ENCODE measurements around the gene PTBP3.

The PTBP3 gene

DNA sequence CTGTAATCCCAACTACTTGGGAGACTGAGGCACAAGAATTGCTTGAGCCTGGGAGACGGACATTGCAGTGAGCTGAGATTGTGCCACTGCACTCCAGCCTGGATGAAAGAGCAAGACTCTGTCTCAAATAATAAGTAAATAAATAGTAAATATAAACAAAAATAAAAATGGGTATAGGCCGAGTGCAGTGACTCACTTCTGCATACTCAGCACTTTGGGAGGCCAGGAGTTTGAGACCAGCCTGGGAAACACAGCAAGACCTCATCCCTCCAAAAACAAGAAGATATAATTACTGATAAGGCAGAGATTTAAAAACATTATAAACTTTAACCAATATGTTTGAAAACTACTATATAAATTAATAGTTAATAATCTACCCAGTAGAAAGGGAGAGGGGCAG lies 120.5 kb downstream of the PTBP3 start:
- H4K20me1 ChIP-seq (ENCODE audit: insufficient read depth, low read length) = no peaks in the 10 kb centered on the region
- H3K4me1 ChIP-seq (ENCODE audit: low read length) = peaks cover 3% of the 10 kb centered on the region; the same call in 1 of the 2 replicates
- no peaks in the 10 kb centered on the region for H3K36me3 ChIP-seq (replicated peaks; ENCODE audit: insufficient read depth, low read length)
- H3F3A ChIP-seq (ENCODE audit: insufficient read depth, low read length) = no peaks in the 10 kb centered on the region
- no peak overlapping the region for H3K4me3 ChIP-seq (ENCODE audit: low read length)
- no peak for TF ChIP-seq EZH2phosphoT487 (IDR thresholded peaks at IDR 0.05; ENCODE audit: low read length)
- no peak for TF ChIP-seq EZH2 (optimal IDR thresholded peaks at IDR 0.05; ENCODE audit: low read depth, low read length)
- TF ChIP-seq CTCF (IDR thresholded peaks at IDR 0.05; ENCODE audit: low read length) = no peak
- H3K9ac ChIP-seq (ENCODE audit: low read length) = no peak overlapping the region
- no peaks in the 10 kb centered on the region for H3K9me2 ChIP-seq (replicated peaks; ENCODE audit: insufficient read depth, low read length)
- no peak overlapping the region for H3K4me2 ChIP-seq (ENCODE audit: low read depth, low read length)
- no peak for DNase-seq
- H3K79me2 ChIP-seq (ENCODE audit: low read length) = no peaks in the 10 kb centered on the region
- H2AFZ ChIP-seq (ENCODE audit: low read length) = no peak overlapping the region
- 0 out of 2 replicates have a peak, but pooled peaks cover 4% of the 10 kb centered on the region for H3K9me3 ChIP-seq (replicated peaks; ENCODE audit: insufficient read depth, low read length)
- no peaks in the 10 kb centered on the region for H3K27me3 ChIP-seq (replicated peaks; ENCODE audit: insufficient read depth, low read length)
- no peak overlapping the region for H3K27ac ChIP-seq (ENCODE audit: low read length)

DNA sequence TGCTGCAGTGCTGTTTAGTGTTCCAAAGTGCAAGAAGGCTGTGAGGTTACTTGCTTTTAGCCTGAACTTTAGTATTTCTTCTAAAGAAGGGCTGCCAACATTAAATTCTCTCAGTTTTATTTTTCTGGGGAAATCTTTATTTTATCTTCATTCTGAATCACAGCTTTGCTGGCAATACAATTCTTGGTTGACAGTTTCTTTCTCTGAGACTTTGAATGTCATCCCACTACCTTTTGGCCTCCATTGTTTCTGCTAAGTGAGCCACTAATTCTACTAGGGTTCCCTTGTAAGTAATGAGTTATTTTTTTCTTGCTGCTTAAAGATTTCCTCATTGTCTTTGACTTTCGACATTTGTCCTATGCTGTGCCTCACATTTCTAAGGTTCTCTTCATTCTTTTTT lies 126.0 kb downstream of the PTBP3 start:
- Histone ChIP-seq H3K27ac (ENCODE audit: low read length) (no peak overlapping the region), H3K4me2 (ENCODE audit: low read depth, low read length) (no peak overlapping the region), H3K9me2 (replicated peaks; ENCODE audit: insufficient read depth, low read length) (no peaks in the 10 kb centered on the region), H3K4me3 (ENCODE audit: low read length) (no peak overlapping the region), H3K27me3 (replicated peaks; ENCODE audit: insufficient read depth, low read length) (no peaks in the 10 kb centered on the region), H4K20me1 (ENCODE audit: insufficient read depth, low read length) (no peaks in the 10 kb centered on the region), H3K36me3 (replicated peaks; ENCODE audit: insufficient read depth, low read length) (no peaks in the 10 kb centered on the region), H3K4me1 (ENCODE audit: low read length) (no peaks in the 10 kb centered on the region), H3K79me2 (ENCODE audit: low read length) (no peaks in the 10 kb centered on the region), H3K9me3 (replicated peaks; ENCODE audit: insufficient read depth, low read length) (0 out of 2 replicates have a peak, but pooled peaks cover 4% of the 10 kb centered on the region), H3K9ac (ENCODE audit: low read length) (no peak overlapping the region), H2AFZ (ENCODE audit: low read length) (no peak overlapping the region), H3F3A (ENCODE audit: insufficient read depth, low read length) (no peaks in the 10 kb centered on the region)
- TF ChIP-seq CTCF (IDR thresholded peaks at IDR 0.05; ENCODE audit: low read length) = no peak
- no peak for DNase-seq

DNA sequence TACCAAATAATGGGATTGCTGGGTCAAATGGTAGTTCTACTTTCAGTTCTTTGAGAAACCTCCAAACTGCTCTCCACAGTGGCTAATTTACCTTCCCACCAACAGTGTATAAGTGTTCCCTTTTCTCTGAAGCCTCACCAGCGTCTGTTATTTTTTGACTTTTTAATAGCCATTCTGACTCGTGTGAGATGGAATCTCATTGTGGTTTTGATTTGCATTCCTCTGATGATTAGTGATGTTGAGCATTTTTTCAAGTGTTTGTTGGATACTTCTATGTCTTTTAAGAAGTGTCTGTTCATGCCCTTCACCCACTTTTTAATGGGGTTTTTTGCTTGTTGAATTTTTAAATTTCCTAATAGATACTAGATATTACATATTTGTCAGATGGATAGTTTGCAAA lies 129.9 kb downstream of the PTBP3 start:
- H2AFZ ChIP-seq (ENCODE audit: low read length) = no peak overlapping the region
- no peak overlapping the region for H3K27ac ChIP-seq (ENCODE audit: low read length)
- no peak overlapping the region for H3K4me3 ChIP-seq (ENCODE audit: low read length)
- H3K36me3 ChIP-seq (replicated peaks; ENCODE audit: insufficient read depth, low read length) = no peaks in the 10 kb centered on the region
- no peaks in the 10 kb centered on the region for H3K9me2 ChIP-seq (replicated peaks; ENCODE audit: insufficient read depth, low read length)
- DNase-seq = no peak
- H3F3A ChIP-seq (ENCODE audit: insufficient read depth, low read length) = no peaks in the 10 kb centered on the region
- H3K9ac ChIP-seq (ENCODE audit: low read length) = no peak overlapping the region
- H3K79me2 ChIP-seq (ENCODE audit: low read length) = no peaks in the 10 kb centered on the region
- no peaks in the 10 kb centered on the region for H3K27me3 ChIP-seq (replicated peaks; ENCODE audit: insufficient read depth, low read length)
- 0 out of 2 replicates have a peak, but pooled peaks cover 4% of the 10 kb centered on the region for H3K9me3 ChIP-seq (replicated peaks; ENCODE audit: insufficient read depth, low read length)
- no peaks in the 10 kb centered on the region for H4K20me1 ChIP-seq (ENCODE audit: insufficient read depth, low read length)
- no peak overlapping the region for H3K4me2 ChIP-seq (ENCODE audit: low read depth, low read length)
- H3K4me1 ChIP-seq (ENCODE audit: low read length) = no peaks in the 10 kb centered on the region
- TF ChIP-seq EZH2phosphoT487 (IDR thresholded peaks at IDR 0.05; ENCODE audit: low read length) = no peak
- no peak for TF ChIP-seq EZH2 (optimal IDR thresholded peaks at IDR 0.05; ENCODE audit: low read depth, low read length)
- no peak for TF ChIP-seq CTCF (IDR thresholded peaks at IDR 0.05; ENCODE audit: low read length)

All from MM.1S (cell line).